Upper lobe of right lung (tissue), 1 donor: Measurements from ENCODE around the gene ENOX1. TPM values are rescaled to one million over a fixed set of nuclear protein-coding genes. Genes with fewer than 3 reads are reported as not detected.

ENCODE experiments used
- ATAC-seq: fragments of 200-7000 bp; cut with Tn5 transposase; one replicate; pipeline ENCODE4 v1.9.1; 2020; ENCODE audit warnings: mild to moderate bottlenecking, moderate library complexity
- DNase-seq: peaks from one replicate; pipeline ENCODE4 v3.0.0-alpha.2; 2020
- H3K27ac ChIP-seq: fragments of 200-600 bp; one replicate; pipeline ENCODE4 v1.8.0; 2022
- H3K27me3 ChIP-seq: fragments of 200-600 bp; one replicate; pipeline ENCODE4 v1.8.0; 2022; ENCODE audit warnings: mild to moderate bottlenecking
- H3K36me3 ChIP-seq: fragments of 200-600 bp; one replicate; pipeline ENCODE4 v1.8.0; 2022
- H3K4me1 ChIP-seq: fragments of 200-600 bp; one replicate; pipeline ENCODE4 v1.8.0; 2022
- H3K4me3 ChIP-seq: fragments of 200-600 bp; one replicate; pipeline ENCODE4 v1.8.0; 2022; ENCODE audit warnings: mild to moderate bottlenecking
- H3K9me3 ChIP-seq: fragments of 200-600 bp; one replicate; pipeline ENCODE4 v1.8.0; 2022
- intact Hi-C: fragments of 100-400 bp; cut with DNase I; formaldehyde crosslinking; loops from one replicate; pipeline ENCODE4 v1.11.0; 2022
- total RNA-seq: library from RNA; stranded (reverse); fragmentation: NEBNext Ultra II Directional; extraction: Animal tissue kit (Norgen Biotek cat#: 25700); gene quantifications from one replicate; pipeline ENCODE4 v1.2.1, GENCODE V29; 2021
- TF ChIP-seq, protein P1 (sequence below): fragments of 200-600 bp; IDR thresholded peaks from one replicate; pipeline ENCODE4 v1.8.0; 2022; ENCODE audit warnings: antibody characterized with exemption
- donor health status: DM: no; HTN: yes; CAD: no; lungs with severe emphysema.

The ENOX1 gene
- total RNA-seq, 1 donor from 2014 or later = 0.69 TPM

DNA sequence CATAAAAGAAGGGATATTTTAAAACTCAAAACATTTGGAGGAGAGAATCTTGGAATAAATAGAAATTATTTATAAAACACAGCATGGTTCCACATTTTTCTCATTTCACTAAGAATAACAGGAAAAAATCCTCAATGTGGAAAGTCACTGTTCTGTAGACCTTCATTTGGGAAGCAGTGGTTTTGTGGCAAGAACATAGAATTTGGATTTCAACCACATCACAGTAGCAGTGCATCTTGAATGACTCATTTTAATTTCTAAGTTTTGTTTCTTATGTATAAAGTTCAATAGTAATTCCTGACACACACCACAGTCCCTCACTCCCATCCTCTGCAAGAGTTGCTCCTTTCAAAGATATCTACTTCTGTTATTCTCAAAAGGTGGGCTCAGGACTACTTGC, 264.0 kb downstream of the ENOX1 start:
- H3K4me1 ChIP-seq = no peaks in the 10 kb centered on the region
- TF ChIP-seq, protein P1, sequence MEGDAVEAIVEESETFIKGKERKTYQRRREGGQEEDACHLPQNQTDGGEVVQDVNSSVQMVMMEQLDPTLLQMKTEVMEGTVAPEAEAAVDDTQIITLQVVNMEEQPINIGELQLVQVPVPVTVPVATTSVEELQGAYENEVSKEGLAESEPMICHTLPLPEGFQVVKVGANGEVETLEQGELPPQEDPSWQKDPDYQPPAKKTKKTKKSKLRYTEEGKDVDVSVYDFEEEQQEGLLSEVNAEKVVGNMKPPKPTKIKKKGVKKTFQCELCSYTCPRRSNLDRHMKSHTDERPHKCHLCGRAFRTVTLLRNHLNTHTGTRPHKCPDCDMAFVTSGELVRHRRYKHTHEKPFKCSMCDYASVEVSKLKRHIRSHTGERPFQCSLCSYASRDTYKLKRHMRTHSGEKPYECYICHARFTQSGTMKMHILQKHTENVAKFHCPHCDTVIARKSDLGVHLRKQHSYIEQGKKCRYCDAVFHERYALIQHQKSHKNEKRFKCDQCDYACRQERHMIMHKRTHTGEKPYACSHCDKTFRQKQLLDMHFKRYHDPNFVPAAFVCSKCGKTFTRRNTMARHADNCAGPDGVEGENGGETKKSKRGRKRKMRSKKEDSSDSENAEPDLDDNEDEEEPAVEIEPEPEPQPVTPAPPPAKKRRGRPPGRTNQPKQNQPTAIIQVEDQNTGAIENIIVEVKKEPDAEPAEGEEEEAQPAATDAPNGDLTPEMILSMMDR = no peak
- no peaks in the 10 kb centered on the region for H3K27me3 ChIP-seq

DNA sequence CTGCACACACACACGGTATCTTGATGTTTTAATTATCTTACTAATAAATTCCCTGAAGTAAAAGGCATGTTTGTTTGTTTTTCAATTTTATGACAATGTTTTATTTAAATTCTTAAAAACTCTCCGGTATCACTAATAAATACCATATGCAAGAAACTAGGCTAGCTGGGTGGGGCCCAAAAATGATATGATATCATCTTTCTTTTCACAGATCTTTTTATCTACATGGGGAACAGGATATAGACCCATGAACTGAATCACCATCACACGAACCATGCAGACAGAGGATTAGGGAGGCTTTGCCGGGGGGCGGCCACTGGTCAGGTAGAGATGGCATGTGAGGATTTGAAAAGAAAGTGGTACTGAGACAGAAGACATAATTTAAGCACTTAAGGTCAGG, 266.4 kb downstream of the ENOX1 start:
- intact Hi-C loops = no loop called here
- H3K36me3 ChIP-seq = no peaks in the 10 kb centered on the region
- no peaks in the 10 kb centered on the region for H3K27me3 ChIP-seq
- no peaks in the 10 kb centered on the region for H3K9me3 ChIP-seq
- TF ChIP-seq, protein P1 = no peak
- H3K27ac ChIP-seq = no peak overlapping the region
- no peak for ATAC-seq
- H3K4me3 ChIP-seq = no peak overlapping the region
- H3K4me1 ChIP-seq = peaks cover 6% of the 10 kb centered on the region
- DNase-seq = no peak

More for the DNA sequence above, 264.0 kb downstream of the ENOX1 start:
- DNase-seq (no peak), ATAC-seq (no peak)
- Histone ChIP-seq H3K36me3 (no peaks in the 10 kb centered on the region), H3K9me3 (no peaks in the 10 kb centered on the region), H3K4me3 (no peak overlapping the region), H3K27ac (no peak overlapping the region)
- intact Hi-C loops = no loop called here

DNA sequence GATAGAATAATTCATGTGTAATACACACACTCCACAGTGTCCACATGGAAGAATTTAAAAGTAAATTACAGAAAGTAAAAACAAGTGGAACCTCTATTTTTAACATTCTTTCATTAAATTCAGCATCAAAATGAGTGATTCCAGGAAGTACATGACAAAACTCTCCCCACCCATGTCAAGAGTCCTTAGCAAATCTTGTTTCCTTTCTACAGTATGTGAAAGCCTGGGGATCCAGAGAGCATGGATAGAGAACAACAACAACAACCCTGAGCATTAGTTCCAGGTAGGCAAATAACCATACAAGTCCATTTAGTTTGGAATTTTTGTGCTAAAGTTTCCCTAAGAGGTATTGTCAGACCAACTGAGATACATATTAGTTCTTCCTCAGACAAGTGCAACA, 267.9 kb downstream of the ENOX1 start:
- no peaks in the 10 kb centered on the region for H3K27me3 ChIP-seq
- no peaks in the 10 kb centered on the region for H3K9me3 ChIP-seq
- H3K36me3 ChIP-seq = no peaks in the 10 kb centered on the region
- intact Hi-C loops = no loop called here
- H3K4me3 ChIP-seq = no peak overlapping the region
- DNase-seq (no peak), ATAC-seq (no peak)
- no peak overlapping the region for H3K27ac ChIP-seq
- peaks cover 6% of the 10 kb centered on the region for H3K4me1 ChIP-seq
- TF ChIP-seq, protein P1 = no peak

DNA sequence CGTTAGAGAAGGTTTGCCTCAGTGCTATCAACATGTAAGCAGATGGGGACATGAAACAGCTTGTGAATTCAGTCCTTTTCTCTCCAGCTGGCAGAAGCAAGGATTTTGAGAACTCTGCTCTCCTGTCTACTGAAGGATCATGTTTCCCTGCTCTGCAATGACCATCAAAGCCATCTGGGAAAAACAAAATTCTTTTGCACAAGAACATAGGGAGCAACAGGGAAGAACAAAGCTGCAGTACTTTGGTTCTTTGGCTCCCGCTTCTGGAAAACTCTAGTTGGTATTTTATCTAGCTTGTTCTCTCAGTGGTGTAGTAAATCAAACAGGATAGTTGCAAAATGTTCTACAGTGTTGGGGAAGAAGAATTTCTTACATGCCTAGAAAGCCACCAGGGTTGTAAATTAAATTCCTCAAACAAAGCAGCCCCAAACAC, 270.4 kb downstream of the ENOX1 start:
- H3K36me3 ChIP-seq = no peaks in the 10 kb centered on the region
- H3K4me1 ChIP-seq = peaks cover 6% of the 10 kb centered on the region
- TF ChIP-seq, protein P1 = no peak
- no peak overlapping the region for H3K27ac ChIP-seq
- H3K9me3 ChIP-seq = no peaks in the 10 kb centered on the region
- intact Hi-C loops = no loop called here
- ATAC-seq = peak; percentile 35
- H3K27me3 ChIP-seq = no peaks in the 10 kb centered on the region
- no peak overlapping the region for H3K4me3 ChIP-seq
- no peak for DNase-seq

DNA sequence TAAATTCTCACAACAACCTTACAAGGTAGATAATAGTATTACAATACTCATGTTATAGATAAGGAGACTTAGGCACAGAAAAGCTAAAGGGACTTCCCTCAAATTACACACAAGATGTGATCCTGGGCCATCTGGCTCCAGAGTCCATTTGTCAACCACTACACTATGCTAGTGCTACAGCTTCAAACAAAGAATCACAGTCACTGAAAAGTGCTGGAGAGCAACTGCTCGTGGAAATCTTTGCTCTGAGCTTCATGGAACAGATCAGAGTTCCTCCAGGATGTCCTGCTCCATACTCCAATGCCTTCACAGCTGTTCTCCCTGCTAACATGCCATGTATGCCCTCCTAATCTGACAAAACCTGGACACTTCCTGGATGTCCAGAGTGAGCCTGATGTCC, 271.2 kb downstream of the ENOX1 start:
- Histone ChIP-seq H3K9me3 (no peaks in the 10 kb centered on the region), H3K36me3 (no peaks in the 10 kb centered on the region), H3K27me3 (no peaks in the 10 kb centered on the region), H3K4me3 (no peak overlapping the region), H3K4me1 (peaks cover 6% of the 10 kb centered on the region), H3K27ac (no peak overlapping the region)
- DNase-seq = no peak
- intact Hi-C loops = no loop called here
- TF ChIP-seq, protein P1 = no peak
- no peak for ATAC-seq

DNA sequence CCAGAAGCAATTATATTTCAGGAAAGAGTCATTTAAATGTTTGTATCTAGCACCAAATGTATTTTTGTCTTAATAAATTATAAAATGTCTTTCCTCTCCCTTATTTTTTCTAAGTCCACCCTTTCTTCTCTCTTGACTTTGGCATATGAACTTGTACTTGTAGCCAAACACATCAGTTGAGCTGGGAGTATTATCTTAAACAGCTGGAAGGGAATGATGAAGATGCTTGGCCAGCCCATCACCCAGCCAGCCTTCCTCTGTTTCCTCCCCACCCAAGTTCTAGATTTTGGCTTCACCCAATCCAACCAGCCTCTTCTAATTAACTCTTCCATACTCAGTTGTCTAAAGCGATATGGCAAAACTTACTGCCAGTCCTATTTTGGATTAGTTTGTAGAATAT, 272.5 kb downstream of the ENOX1 start:
- ATAC-seq = no peak
- Histone ChIP-seq H3K36me3 (no peaks in the 10 kb centered on the region), H3K9me3 (no peaks in the 10 kb centered on the region), H3K4me1 (peaks cover 6% of the 10 kb centered on the region), H3K27ac (no peak overlapping the region), H3K4me3 (no peak overlapping the region), H3K27me3 (no peaks in the 10 kb centered on the region)
- no peak for DNase-seq
- TF ChIP-seq, protein P1 = no peak
- intact Hi-C loops = no loop called here
